Stimulated activated CD8-positive, alpha-beta memory T cell treated with anti-CD3 and anti-CD28 coated beads, Interleukin-4, amount 100 ng/mL, for 4 hours (primary cell): Measurements from ENCODE around the gene ALG10B.

ENCODE experiments used
- DNase-seq, 2 donors: peaks; one replicate each; pipeline ENCODE4 v3.0.0-alpha.2; 2020; ENCODE audit warnings: low read depth in 2 of 2, low spot score in 1 of 2

Gene ALG10B

GRCh38 chr12:38374751-38375150, 58.2 kb downstream of the ALG10B start:
- no peak for DNase-seq
